ENCODE measurements around the gene MAP3K3.

MAP3K3 gene

GRCh38 chr17:63639125-63639524 is 16.9 kb downstream of the MAP3K3 start:
- no peak overlapping the region for H3K4me3 ChIP-seq (ENCODE audit: low read depth, low read length)

DNA sequence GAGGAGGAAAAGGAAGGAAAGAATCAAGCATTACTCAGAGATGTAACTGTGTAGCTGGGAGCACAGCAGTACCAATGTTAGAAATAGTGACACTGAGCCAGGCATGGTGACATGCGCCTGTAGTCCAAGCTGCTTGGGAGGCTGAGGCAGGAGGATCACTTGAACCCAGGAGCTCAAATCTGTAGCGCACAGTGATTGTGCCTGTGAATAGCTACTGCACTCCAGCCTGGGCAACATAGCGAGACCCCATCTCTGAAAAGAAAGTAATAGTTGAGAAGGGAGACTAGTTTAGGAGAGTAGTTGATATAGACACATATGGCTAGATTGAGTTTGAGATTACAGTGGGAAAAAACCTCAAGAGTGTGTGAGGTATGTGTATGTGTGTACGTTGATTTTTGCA is 17.8 kb downstream of the MAP3K3 start:
- no peak for DNase-seq (ENCODE audit: low read depth)
- no peak for TF ChIP-seq CTCF (conservative IDR thresholded peaks at IDR 0.05; ENCODE audit: low read depth, low read length)
- H3K4me3 ChIP-seq (ENCODE audit: low read depth, low read length), result no peak overlapping the region

More at GRCh38 chr17:63639125-63639524, 16.9 kb downstream of the MAP3K3 start:
- no peak for DNase-seq (ENCODE audit: low read depth)
- no peak for TF ChIP-seq CTCF (conservative IDR thresholded peaks at IDR 0.05; ENCODE audit: low read depth, low read length)

- DNase-seq (ENCODE audit: low read depth), result no peak
- no peak for TF ChIP-seq CTCF (conservative IDR thresholded peaks at IDR 0.05; ENCODE audit: low read depth, low read length)
- H3K4me3 ChIP-seq (ENCODE audit: low read depth, low read length), result no peak overlapping the region
Observed at GRCh38 chr17:63641692-63642448, 19.7 kb downstream of the MAP3K3 start.

DNA sequence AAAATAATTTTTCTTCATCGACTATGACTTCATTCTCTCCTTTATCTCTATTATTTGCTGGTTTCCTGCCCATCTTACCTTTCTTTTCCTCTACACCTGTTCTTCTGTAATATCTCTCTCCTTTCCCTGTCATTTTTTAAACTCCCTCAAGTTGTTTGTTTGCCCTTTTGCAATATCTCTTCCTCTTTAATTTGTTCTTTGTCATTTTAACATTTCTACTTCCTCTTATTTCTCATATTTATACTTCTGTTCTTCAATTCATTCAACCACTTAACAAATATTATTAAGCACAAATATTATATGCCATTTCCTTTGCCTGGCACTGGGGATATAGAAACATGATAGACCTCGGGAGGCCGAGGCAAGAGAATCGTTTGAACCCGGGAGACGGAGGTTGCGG is 22.6 kb downstream of the MAP3K3 start:
- no peak overlapping the region for H3K4me3 ChIP-seq (ENCODE audit: low read depth, low read length)
- DNase-seq (ENCODE audit: low read depth), result no peak
- TF ChIP-seq CTCF (conservative IDR thresholded peaks at IDR 0.05; ENCODE audit: low read depth, low read length), result no peak

DNA sequence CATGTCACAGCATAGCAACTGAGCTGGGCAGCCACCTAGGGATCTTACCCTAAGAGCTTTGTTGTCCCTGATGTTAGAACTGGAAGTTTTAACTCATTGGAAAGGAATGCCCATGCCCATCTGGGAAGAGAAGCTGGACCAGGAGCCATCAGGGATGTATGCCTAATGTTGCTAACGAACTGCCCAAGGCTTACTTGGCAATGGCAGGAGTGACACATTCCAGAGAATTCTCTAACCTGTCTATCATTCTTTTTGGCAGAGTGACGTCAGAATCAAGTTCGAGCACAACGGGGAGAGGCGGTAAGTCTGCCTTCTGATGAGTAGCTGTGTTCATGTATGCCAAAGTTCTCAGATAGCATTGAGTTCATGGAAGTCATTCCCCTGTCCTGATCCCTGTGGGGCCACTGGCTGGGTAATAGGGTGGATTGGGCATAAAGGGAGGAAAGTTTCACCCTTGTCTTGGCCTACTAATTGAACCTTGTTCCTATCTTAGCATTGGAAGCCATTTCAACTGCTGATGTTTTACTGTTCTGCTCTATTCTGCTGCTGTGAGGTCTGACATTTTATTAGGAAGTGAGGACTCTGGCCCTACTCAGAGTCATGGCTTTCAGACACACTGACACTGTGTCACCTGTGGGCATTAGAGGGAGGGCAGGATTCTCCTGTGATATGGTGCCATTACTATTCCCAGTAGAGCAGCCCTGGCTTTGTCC is 23.7 kb downstream of the MAP3K3 start:
- no peak for DNase-seq (ENCODE audit: low read depth)
- H3K4me3 ChIP-seq (ENCODE audit: low read depth, low read length), result no peak overlapping the region
- TF ChIP-seq CTCF (conservative IDR thresholded peaks at IDR 0.05; ENCODE audit: low read depth, low read length), result no peak

DNA sequence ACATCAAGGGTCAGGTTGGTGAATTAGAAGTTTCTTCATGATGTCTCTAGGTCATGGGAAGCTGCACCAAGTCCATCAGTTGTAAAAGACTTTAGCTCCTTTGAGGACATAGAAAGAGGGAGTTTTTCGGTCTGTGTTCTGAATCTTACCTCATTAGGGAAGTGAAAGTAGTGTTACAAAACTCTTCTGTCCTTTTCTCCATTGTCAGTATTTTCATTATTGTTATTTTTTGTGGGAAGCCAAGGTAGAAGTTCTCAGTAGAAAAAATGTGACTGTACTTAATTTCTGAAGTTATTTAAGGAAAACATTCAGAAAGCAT is 24.2 kb downstream of the MAP3K3 start:
- no peak for TF ChIP-seq CTCF (conservative IDR thresholded peaks at IDR 0.05; ENCODE audit: low read depth, low read length)
- no peak for DNase-seq (ENCODE audit: low read depth)
- H3K4me3 ChIP-seq (ENCODE audit: low read depth, low read length), result no peak overlapping the region
